Stimulated activated CD4-positive, alpha-beta T cell treated with anti-CD3 and anti-CD28 coated beads, Interleukin-4, amount 100 ng/mL, for 1 hour (primary cell): ENCODE results near the gene ZFAND2A.
"Not testable (repeated sequence)": the region's sequence is repeated elsewhere in the genome, so short reads cannot be mapped to it uniquely, and the experiment has no call there.

ENCODE experiments used
- DNase-seq: peaks from one replicate; pipeline ENCODE4 v3.0.0-alpha.2; 2020

ZFAND2A gene

DNA sequence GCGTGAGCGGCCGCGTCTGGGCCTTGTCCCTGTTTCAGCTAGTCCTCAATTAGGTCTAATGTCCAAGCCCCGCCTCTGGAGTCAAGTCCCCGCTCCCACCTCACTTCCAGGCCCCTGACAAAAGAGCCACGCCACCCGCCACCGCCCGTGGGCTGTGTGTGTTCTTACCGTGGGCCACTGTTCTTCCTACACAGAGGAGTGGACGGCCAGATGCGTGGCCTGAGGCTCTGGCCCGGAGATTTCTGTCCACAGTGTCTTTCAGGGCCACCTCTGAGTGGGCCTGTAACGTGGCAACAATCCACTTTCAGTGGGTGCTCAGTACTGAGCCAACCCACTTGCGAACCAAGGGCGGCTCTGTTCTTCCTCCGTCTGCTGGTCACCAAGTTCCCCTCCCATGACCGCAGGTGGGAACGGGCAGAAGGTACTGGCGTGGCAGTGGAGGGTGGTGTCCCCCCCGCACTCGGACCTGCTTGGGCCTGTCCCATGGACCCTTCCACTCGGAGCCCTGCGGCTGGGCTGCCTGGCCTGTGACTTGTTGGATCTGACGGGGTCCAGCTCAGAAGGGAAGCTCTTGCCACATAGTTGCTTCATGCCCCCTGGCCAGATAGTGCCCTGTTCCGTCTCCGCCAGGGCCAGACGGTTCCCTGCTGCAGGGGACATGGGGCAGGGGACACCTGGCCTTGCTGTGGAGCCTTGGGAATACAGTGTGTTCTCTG, 15.0 kb upstream of the ZFAND2A start:
- DNase-seq: no peak

DNA sequence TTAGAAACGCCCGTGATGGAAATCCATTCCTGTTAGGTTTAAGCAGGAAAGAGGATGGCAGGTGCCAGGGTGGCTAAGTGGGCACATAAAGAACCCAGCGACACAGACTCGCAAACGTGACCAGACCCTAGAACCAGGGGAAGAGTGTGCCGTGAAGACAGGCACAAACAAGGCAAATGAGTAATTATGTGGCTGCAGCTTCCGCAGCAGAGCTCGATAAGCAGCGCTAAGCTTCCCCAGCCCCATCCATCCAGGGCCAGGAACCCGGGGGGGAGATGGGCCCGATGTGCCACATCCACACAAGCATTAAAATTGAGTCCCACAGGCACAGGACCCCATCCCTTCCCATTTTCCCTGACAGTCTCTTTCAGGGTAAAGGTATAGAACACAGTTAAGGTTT, 14.0 kb upstream of the ZFAND2A start:
- no peak for DNase-seq

DNA sequence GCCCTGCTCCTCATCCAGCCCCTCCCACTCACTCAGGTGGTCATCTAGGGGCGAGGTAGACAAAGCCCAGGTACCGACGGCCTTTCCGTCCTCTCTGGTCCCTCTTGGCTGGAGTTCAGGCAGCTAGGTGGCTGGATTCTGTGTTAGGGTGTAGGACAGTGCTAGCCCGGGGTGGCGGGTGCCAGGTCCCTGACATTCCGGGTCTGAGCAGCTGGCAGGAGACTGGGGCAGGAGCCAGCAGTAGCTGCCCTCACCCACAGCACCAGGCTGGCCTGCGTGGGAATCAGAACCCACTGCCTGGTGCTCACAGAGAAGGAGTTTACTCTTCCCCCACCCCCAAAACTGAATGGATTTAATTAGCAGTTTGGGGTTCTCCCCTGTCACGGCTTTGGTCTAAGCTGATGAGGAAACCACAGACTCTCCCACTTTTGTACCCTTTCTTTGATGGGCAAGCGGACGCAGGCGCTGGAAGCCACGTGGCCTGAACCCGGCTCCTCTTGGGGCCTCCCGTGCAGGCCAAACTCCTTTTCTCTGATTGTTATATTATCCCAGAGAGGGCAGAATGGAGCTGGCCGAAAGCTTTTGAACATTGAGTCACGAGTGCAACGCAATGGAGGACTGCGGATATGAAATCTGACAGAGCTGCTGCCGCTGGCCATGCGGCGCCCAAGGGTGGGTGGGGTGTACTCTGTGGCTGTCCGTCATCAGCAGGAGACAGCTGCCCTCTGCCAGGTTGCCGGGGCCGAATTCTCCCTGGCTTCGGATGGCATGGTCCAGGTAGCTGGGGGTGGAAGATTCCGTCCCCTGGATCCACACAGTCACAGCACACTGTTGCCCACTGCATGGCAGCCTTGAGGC, 12.9 kb upstream of the ZFAND2A start:
- DNase-seq: no peak

DNA sequence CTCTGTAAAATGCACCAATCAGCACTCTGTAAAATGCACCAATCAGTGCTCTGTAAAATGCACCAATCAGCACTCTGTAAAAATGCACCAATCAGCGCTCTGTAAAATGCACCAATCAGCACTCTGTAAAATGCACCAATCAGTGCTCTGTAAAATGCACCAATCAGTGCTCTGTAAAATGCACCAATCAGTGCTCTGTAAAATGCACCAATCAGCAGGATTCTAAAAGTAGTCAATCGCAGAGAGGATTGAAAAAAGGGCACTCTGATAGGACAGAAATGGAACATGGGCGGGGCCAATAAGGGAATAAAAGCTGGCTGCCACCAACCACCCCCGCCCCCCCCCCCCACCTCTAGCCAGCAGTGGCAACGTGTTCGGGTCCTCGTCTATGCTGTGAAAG, 11.5 kb upstream of the ZFAND2A start:
- not testable (repeated sequence) for DNase-seq

DNA sequence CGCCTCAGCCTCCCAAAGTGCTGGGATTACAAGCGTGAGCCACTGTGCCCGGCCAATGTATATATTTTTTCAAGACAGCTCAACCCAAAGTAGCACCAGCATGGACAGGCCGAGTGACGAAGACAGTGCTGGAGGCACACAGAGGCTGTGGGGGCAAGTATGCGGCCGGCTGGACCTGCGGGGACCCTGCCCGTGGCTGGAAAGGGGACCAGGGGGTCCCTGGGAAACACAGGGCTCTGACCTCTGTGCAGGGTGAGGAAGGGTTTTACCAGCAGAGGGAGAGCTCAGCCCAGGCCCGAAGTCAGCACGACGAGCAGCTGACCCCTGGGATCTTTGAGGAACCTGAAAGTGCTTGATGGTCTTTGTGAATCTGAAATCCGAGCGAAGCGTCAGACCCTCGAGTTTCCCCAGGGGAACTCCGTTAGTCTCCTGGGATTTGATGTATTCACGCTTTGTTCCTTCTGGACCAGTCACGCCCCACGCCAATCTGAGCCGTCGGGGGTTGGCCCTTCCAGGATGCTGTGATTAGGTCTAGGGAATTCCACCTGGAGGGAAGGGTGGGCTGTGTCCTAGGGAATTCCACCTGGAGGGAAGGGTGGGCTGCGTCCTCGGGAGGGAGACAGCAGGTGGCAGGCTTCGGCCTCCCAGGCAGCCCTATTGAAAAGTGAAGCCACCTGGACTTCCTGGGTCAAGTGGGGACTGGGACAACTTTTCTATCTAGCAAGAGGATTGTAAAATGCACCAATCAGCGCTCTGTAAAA, 10.9 kb upstream of the ZFAND2A start:
- DNase-seq: no peak

DNA sequence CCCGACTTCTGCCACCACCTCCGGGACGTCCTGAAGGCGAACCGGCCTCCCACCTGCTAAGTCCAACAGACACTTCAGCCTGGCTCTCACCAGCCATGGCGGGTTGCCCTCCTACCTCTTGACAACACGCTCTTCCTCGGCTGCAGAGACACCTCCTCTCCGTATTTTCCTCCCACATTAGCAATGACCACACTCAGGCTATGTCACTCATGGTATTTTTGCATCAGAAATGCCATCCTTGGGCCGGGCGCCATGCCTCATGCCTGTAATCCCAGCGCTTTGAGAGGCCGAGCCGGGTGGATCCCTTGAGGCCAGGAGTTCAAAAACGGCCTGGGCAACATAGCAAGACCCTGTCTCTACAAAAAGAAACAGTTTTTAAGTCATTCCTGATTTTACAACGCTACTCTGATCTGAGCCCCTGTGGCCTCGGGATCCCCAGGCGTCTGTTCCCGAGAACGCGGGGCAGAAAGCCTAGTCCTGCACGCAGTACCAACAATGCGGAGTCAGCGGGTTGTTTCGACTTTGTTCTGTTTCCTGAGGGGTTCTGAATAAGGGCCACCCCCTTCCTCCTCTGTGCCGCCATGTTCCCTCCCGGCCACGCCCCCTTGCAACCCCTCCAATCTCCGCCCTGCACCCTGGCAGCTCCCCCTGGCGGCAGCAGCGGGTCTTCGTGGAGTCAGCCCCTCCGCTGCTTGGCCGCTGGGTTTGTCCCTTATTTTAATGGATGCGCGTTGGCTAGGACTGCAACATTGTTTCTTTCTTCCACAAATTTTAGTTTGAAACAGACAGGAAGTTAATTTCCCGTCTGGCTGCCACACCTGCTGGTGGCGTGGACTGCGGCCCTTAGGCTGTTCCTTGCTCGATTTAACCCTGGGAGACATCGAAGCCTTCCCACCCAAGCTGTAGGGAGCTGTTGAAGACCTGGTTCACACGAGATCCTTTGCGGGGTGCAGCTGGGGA, 9.7 kb upstream of the ZFAND2A start:
- DNase-seq: peak; percentile 95

DNA sequence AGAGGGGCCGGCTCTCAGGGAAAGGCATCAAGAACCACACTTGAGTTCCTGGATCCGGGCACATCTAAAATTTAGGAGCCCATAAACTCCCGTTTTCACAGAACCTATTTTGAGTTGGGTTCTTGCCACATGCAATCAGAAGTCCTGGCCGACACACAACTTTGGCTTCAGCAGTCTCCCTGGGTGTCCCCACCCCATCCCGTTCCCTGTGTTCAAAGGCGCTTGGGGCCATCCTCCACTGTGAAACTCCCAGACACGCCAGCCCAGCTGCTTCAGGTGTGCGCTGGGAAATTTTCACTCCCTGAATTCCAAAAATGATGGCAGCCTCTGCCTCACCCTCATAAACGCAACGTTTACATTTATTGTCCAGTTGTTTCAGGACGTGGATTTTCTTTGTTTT, 8.4 kb upstream of the ZFAND2A start:
- DNase-seq: no peak

DNA sequence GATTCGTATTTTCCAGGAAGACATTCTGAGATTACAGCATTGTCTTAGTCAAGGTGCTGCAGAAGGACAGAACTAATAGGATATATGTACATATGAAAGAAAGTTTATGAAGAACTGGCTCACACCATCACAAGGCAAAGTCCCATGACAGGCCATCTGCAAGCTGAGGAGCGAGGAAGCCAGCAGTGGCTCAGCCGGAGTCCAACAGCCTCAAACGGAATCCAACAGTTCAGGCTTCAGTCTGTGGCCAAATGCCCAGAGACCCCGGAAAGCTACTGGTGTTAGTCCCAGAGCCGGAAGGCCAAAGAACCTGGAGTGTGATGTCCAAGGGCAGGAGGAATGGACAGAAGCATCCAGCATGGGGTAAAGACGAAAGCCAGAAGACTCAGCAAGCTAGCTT, 4.4 kb upstream of the ZFAND2A start:
- DNase-seq: no peak

DNA sequence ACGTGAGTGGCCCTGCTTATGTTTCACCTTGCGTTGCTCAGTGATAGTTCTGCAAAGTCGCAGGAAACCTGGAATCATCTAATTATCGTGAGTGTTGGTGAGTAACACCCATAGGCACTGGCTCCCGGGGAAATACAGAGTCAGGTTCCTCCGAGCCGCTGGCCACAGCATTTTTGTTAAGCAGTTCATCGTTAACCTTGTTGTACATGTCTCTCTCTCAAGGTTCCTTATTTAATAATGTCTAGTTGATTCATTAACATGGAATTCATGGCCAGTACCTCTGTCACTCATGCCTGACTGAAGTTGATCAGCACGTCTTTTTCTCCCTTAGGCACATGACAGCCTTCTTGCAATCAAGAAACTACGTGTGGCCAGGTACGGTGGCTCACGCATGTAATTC, 3.1 kb upstream of the ZFAND2A start:
- no peak for DNase-seq

DNA sequence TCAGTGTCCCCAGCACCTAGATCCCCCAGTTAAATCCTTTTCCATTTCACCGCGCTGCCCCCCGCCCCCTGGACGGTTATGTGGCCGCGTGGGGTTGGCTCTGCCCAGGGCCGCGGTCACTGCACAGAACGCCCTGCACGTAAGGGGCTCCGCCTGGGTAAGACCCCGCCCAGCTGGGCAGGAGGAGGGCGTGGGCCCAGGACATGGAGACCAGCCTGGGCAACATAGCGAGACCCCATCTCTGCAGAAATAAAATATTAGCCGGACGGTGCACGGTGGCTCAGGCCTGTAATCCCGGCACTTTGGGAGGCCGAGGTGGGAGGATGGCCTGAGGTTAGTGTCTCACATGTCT, 650 bp upstream of the ZFAND2A start:
- DNase-seq: no peak

DNA sequence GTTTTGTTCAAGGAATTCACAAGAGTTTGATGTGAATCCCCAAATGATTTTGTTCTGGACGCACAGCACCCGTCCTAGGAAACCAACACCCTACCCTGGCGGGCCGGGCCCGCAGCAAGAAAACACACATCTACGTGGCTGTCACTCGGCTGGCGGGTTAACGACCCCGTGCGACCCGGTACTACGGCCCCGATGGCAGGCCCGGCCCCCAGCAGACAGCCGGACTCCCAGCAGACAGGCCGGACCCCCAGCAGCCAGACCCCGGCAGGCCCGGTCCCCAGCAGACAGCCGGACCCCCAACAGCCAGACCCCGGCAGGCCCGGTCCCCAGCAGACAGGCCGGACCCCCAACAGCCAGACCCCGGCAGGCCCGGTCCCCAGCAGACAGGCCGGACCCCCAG, 765 bp downstream of the ZFAND2A start:
- DNase-seq: not testable (repeated sequence)

DNA sequence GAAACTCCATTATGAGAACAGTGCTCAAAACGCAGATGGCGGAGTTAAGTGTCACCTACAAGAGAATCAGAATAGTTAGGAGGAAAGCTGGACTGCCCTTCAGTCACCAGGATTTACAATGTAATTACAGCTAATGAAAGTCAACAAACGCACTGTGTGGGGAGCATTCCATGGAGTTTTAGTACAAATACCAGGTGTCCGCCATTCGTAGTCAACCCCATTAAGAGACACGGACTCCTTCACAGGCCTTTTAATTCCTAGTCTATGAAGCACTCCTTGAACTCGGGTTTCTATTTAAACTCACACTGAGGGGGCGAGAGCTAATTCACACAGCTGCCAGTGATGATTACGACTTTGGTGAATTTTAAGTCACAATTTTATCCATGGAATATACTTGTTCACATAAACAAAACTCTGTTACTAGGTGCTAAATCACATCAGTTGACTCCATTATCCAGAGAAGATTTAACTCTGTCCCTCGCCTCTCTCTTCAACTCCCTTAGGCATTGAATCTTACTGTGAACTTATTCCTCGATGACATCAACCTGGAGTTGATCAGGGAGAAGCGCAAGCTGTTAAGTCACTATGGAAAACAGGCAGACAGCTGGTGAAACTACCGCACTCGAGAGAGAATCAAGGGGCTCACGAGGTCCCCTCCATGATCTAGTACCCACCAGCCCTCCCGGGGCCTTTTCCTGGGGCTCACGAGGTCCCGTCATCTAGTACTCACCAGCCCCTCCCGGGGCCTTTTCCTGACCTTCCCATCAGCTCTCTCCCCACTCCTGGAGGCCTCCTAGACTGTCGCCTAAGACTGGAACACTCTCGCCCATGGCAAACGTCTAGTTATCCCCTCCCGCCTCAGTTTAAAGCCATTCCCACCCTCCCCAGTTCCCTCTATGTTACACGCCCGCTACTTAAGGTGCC, 1.5 kb downstream of the ZFAND2A start:
- DNase-seq: no peak

DNA sequence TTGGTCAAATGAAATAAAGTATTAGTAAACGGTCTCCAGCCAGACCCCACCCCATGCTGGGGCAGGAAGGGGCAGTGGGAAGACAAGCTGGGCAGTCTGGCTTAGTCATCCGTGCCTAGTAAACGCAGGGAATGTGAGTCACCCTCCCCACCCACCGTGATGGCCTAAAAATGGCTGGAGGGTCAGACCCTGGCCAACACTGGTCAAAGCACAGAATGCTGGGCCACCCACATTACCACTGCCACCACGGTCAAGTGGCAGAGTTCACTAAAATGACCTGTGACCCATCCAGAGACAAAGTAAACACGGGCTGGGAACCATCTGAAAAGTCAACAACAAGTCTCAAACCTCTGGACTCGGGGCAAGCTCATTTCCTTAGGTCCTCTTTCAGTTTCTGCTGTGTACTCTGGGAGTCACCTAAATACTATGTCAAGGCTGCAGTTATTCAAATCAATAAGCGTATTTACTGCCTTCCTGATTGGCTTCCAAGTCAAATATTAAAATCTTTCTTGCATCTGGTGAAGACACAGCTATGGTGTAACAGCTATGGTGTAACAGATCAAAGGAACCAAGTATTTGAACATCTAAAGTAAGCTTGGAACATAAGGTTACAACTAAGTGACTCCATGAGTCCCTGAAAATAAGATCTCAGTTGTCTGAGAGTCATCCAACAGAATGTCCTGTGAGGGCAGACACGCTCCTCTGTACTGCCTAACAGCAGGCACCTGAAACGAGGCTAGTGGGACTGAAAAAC, 3.0 kb downstream of the ZFAND2A start:
- DNase-seq: no peak

DNA sequence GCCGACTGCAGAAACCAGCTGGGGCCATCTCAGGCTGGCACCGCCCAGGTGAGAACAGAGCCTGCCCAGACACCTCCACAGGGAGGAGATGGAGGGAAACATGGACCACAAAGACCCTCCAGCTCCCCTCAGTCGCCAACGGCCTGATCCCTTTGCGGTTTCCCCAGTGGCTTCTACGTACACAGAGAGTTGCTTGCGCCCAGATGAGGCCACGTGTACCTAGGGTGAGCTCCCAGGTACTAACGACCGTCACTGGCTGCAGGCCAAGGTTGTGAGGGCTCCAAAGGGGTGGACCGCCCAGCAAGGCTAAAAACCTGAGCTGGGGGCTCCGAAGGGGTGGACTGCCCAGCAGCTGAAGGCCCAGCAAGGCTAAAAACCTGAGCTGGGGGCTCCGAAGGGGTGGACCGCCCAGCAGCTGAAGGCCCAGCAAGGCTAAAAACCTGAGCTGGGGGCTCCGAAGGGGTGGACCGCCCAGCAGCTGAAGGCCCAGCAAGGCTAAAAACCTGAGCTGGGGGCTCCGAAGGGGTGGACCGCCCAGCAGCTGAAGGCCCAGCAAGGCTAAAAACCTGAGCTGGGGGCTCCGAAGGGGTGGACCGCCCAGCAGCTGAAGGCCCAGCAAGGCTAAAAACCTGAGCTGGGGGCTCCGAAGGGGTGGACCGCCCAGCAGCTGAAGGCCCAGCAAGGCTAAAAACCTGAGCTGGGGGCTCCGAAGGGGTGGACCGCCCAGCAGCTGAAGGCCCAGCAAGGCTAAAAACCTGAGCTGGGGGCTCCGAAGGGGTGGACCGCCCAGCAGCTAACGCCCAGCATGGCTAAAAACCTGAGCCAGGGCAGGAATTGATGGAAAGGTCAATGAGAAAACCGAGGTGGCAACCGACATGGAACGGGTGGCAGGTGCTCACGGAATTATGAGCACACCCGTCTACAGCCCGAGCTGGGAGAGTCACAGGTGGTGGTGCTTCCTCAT, 3.9 kb downstream of the ZFAND2A start:
- not testable (repeated sequence) for DNase-seq

DNA sequence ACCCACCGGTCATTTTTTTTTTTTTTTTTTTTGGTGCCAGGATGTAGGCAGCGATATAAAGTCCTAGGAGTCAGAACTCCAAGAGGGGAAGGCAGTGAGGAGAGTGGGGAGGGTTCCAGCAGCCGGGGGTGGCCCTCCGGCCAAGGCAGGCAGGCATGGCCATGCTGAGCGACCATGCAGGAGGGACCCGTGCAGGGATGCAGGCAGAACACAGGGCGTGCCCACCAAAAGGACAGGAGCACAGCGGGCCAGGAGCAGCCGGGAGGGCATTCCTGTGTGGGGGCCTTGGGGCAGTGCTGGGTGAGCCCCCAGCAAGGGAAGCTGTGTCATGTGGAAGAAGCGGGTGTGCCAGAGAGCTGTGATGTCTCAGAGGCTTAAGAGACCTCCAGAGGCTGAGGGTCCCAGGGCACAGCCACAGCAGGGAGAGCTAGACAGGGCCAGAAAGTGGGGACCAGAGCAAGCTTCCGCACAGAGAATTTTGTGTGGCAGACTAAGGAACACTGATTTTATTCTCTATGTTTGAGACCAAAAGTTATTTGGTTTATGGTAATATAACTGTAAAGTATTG, 5.7 kb downstream of the ZFAND2A start:
- no peak for DNase-seq

DNA sequence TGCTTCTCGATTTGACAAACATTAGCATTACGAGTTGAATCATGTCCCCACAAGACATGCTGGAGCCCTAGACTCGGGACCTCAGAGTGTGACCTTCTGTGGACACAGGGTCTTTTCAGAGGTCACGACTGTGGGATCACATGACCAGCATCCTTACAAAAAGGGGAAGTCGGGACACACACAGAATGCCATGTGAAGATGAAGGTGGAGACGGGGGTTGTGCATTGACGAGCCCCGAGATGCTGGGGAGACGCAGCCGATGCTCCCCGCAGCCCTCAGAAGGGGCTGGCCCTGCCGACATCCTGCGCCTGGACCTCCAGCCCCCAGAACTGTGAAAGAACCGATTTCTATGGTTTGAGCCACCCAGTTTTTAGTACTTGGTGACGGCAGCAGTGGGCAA, 7.5 kb downstream of the ZFAND2A start:
- no peak for DNase-seq

DNA sequence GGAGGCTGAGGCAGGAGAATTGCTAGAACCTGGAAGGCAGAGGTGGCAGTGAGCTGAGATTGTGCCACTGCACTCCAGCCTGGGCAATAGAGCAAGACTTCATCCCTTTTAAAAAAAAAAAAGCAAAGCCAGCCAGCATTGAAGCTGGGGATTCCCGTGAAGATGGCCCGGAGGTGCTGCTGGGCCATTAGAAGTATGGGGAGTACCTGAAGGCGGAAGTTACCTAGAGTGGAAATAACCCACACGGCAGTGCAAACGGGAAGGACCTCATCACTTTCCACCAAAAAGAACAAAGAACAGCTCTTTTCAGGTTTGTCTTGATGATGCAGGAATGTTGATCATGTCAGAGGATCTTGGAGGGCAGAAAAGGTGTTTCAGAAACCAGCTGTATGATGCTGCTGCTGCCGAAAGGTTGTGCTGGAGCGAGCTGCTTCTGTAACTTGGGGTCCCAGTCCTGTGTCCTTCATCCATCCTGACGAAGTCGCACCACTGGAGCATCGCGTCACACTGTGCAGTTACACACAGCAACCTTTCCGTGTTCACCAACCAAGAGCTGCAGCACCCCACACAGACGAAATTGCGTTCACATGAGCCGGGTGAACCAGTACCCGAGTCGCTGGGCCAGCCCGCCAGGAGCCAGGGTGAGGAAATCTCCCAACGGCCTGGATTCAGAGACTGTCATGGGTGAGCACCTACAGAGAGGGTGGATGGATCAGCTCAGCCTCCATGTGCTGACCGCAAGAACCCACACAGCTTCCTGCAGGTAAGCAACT, 8.2 kb downstream of the ZFAND2A start:
- no peak for DNase-seq

DNA sequence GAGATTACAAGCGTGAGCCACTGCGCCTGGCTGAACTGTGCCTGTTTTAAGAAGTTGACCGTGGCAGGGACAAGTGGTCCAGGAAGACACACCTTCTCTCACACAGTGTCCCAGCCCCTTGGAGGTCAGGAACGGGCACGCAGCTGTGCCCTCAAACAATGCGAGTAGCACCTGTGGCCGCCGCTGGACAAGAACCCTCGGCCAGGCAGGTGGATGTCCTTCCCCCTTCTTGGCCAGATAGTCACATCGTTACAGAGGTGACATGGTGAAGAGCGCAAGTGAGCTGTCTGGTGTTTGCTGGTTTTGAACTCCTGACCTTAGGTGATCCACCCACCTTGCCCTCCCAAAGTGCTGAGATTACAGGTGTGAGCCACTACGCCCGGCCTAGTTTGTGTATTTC, 8.8 kb downstream of the ZFAND2A start:
- DNase-seq: no peak
